ENCODE data around the gene IER5.

IER5 gene

DNA sequence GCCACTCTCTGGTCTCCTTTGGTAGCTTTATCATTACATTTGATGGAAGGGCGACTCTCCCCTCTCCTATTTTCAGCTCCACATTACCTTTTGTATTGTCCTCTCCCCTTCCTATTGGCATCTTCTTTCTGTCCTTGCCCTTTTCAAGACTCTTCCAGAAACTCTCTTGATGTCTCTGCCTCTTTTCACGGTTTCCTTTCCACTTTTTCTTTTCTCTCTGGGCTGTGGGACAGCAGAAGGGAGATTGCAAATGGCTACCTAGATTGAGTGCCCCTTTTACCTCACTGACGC is 17.5 kb downstream of the IER5 start:
- TF ChIP-seq, protein P1, sequence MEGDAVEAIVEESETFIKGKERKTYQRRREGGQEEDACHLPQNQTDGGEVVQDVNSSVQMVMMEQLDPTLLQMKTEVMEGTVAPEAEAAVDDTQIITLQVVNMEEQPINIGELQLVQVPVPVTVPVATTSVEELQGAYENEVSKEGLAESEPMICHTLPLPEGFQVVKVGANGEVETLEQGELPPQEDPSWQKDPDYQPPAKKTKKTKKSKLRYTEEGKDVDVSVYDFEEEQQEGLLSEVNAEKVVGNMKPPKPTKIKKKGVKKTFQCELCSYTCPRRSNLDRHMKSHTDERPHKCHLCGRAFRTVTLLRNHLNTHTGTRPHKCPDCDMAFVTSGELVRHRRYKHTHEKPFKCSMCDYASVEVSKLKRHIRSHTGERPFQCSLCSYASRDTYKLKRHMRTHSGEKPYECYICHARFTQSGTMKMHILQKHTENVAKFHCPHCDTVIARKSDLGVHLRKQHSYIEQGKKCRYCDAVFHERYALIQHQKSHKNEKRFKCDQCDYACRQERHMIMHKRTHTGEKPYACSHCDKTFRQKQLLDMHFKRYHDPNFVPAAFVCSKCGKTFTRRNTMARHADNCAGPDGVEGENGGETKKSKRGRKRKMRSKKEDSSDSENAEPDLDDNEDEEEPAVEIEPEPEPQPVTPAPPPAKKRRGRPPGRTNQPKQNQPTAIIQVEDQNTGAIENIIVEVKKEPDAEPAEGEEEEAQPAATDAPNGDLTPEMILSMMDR (IDR thresholded peaks at IDR 0.05; ENCODE audit: unreplicated experiment in 3 of 3) = no peak
- peak overlapping the region; percentile 81 to 98 (median 96) for H3K27ac Mint-ChIP-seq
- no peaks in the 10 kb centered on the region for H3K9me3 Mint-ChIP-seq
- no peaks in the 10 kb centered on the region for H3K36me3 Mint-ChIP-seq (ENCODE audit: low read depth)
- H3K27me3 Mint-ChIP-seq (ENCODE audit: low read depth) = peaks cover 4% of the 10 kb centered on the region
- H3K4me3 Mint-ChIP-seq = peak overlapping the region; percentile 84 to 91 (median 87)
- H3K4me1 Mint-ChIP-seq = peaks cover 71% of the 10 kb centered on the region

DNA sequence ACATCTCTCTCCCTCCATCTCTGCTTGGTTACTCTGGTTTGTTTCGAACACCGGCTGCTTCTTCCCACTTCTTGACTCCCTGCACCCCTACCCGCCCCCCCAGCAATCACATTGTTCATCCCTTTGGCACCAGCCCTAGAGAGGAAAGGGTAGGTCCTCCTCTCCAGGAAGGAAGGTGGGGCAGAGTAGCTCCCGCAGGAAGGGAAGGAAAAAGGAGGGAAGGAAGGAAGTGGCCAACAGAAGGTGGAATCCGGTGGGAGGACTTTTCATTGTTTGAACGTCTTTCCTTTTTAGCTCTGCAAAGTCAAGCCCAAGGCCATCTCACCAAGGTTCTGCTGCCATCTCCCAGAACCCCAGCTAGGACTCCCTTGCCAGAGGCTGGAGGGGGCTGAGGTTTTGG is 18.0 kb downstream of the IER5 start:
- TF ChIP-seq, protein P1 (IDR thresholded peaks at IDR 0.05; ENCODE audit: unreplicated experiment in 3 of 3) = no peak
- Mint-ChIP-seq H3K36me3 (ENCODE audit: low read depth) (no peaks in the 10 kb centered on the region), H3K27ac (peak overlapping the region; percentile 81 to 98 (median 96)), H3K27me3 (ENCODE audit: low read depth) (peaks cover 4% of the 10 kb centered on the region), H3K4me3 (peak overlapping the region; percentile 84 to 91 (median 87)), H3K4me1 (peaks cover 66% of the 10 kb centered on the region), H3K9me3 (no peaks in the 10 kb centered on the region)

DNA sequence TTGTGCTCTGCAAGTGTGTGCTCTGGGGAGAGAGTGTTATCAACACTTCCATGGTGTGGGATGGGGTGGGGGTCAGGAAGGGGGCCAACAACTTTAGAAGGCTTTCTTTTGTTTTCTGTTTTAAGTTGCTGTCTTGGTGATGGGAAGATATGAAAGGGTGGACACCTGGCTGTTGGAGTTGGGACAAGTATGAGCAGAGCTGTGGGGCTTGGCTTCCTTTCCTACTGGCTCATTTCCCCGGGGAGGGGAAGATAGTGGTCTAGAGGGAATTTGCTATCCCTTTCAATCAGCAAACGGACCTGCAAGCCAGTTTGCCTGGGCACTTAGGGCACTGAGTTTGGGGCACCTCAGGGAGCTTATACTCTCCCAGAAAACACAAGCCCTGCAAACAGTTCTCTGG is 19.2 kb downstream of the IER5 start:
- Mint-ChIP-seq H3K4me3 (no peak overlapping the region), H3K36me3 (ENCODE audit: low read depth) (no peaks in the 10 kb centered on the region), H3K27ac (peak overlapping the region in 2 of 3 experiments; percentile 29 to 81), H3K9me3 (no peaks in the 10 kb centered on the region), H3K4me1 (peaks cover 66% of the 10 kb centered on the region), H3K27me3 (ENCODE audit: low read depth) (peaks cover 8% of the 10 kb centered on the region)
- TF ChIP-seq, protein P1 (IDR thresholded peaks at IDR 0.05; ENCODE audit: unreplicated experiment in 3 of 3) = no peak

DNA sequence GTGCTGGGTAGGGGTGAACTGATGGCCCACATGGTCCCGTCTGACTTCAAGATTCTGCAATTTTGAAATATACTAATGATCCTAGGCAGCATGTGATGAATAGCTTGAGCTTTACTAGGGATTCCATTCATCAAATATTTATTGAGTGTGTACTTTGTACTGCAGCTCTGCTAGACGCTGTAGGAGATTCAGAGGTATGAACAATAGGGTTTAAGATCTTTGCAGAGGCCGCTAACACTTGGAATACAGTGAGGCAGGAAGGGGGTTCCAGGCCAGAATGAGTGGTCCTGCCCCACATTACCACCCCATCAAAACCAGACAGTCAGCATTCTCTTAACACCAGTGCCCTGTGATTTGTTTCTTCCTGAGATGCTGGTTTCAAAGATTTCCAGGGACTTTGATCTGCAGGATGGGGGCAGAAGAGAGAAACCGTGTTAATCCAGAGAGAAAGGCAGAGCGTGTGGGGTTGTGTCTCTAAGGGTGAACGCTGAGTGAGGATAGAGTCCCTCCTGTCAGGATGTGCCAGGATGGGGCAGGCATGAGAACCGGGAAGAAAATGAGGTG is 19.9 kb downstream of the IER5 start:
- no peaks in the 10 kb centered on the region for H3K36me3 Mint-ChIP-seq (ENCODE audit: low read depth)
- peak overlapping the region in 1 of 3 experiments; percentile 60 for H3K27ac Mint-ChIP-seq
- TF ChIP-seq, protein P1 (IDR thresholded peaks at IDR 0.05; ENCODE audit: unreplicated experiment in 3 of 3) = no peak
- peaks cover 8% of the 10 kb centered on the region for H3K27me3 Mint-ChIP-seq (ENCODE audit: low read depth)
- H3K4me3 Mint-ChIP-seq = peak overlapping the region in 1 of 3 experiments; percentile 25
- H3K9me3 Mint-ChIP-seq = no peaks in the 10 kb centered on the region
- H3K4me1 Mint-ChIP-seq = peaks cover 64% of the 10 kb centered on the region

DNA sequence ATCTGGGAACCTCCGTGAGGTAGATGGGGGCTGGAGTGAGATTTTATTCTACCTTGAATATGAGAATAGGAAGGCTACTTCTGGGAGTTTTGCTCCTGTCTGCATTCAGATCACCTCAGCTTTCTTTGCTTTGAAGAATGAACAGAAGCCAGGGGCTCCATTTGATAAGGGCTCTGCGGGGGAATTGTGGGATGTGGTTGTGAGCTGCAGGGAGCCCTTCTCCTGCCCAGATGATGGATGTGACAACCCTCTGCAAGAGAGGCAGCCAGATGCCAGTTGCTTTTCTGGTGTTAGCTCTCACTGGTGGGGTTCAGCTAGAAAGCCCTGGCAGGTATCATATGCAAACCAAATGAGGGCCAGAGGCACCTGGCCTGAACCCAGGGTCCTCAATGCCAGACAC is 21.5 kb downstream of the IER5 start:
- peaks cover 59% of the 10 kb centered on the region for H3K4me1 Mint-ChIP-seq
- H3K9me3 Mint-ChIP-seq = no peaks in the 10 kb centered on the region
- H3K27ac Mint-ChIP-seq = no peak overlapping the region
- H3K27me3 Mint-ChIP-seq (ENCODE audit: low read depth) = peaks cover 11% of the 10 kb centered on the region
- TF ChIP-seq, protein P1 (IDR thresholded peaks at IDR 0.05; ENCODE audit: unreplicated experiment in 3 of 3) = no peak
- no peaks in the 10 kb centered on the region for H3K36me3 Mint-ChIP-seq (ENCODE audit: low read depth)
- H3K4me3 Mint-ChIP-seq = no peak overlapping the region

DNA sequence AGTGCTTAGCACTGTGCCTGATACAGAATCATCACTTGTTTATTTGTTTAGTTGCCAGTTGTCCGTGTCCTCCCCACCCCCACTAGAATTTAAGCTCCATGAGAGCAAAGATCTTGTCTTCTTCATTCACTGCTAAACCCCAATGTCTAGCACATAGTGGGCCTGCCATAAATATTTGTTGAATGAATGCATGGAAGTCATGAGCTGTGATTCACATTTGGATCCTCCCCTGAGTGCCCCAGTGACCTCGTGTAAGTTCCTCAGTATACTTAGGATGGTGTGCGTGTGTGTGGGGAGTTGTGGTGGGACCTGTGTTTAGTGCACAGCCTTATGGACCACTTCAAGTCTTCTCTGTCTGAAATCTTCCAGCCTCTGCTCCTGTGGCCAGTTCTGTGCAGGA is 23.1 kb downstream of the IER5 start:
- H3K4me3 Mint-ChIP-seq = no peak overlapping the region
- H3K27me3 Mint-ChIP-seq (ENCODE audit: low read depth) = peaks cover 11% of the 10 kb centered on the region
- no peak overlapping the region for H3K27ac Mint-ChIP-seq
- H3K4me1 Mint-ChIP-seq = peaks cover 55% of the 10 kb centered on the region
- no peaks in the 10 kb centered on the region for H3K36me3 Mint-ChIP-seq (ENCODE audit: low read depth)
- no peaks in the 10 kb centered on the region for H3K9me3 Mint-ChIP-seq
- TF ChIP-seq, protein P1 (IDR thresholded peaks at IDR 0.05; ENCODE audit: unreplicated experiment in 3 of 3) = no peak

All from nephron (organoid).